Type B pancreatic cell (in vitro differentiated cells): ENCODE data around the gene GPR137. TPM values are rescaled to one million over a fixed set of nuclear protein-coding genes. Genes with fewer than 3 reads are reported as not detected.

Source experiments
- DNase-seq: peaks from one replicate; pipeline ENCODE4 v3.0.0; 2021; ENCODE audit warnings: mixed read lengths; ENCODE audit not compliant: unreplicated experiment; ENCODE audit errors: extremely low spot score
- H3K27ac Mint-ChIP-seq: 2 replicates; pipeline ENCODE4 v1.8.0; 2021; ENCODE audit warnings: mild to moderate bottlenecking, mixed read lengths
- H3K27me3 Mint-ChIP-seq: 2 replicates; pipeline ENCODE4 v1.8.0; 2021; ENCODE audit warnings: mixed read lengths
- H3K36me3 Mint-ChIP-seq: 2 replicates; pipeline ENCODE4 v1.8.0; 2021; ENCODE audit warnings: mixed read lengths
- H3K4me1 Mint-ChIP-seq: one replicate; pipeline ENCODE4 v1.8.0; 2021; ENCODE audit warnings: mixed read lengths; ENCODE audit not compliant: unreplicated experiment
- H3K4me3 Mint-ChIP-seq: 2 replicates; pipeline ENCODE4 v1.8.0; 2021; ENCODE audit warnings: mild to moderate bottlenecking, mixed read lengths
- H3K9me3 Mint-ChIP-seq: 2 replicates; pipeline ENCODE4 v1.8.0; 2021; ENCODE audit warnings: mixed read lengths
- CTCF ChIP-seq: fragments of 200-600 bp; sonication (generic); conservative IDR thresholded peaks from 2 replicates; pipeline ENCODE4 v1.5.0; 2021; ENCODE audit warnings: antibody characterized with exemption, mild to moderate bottlenecking
- total RNA-seq: library from RNA; stranded (reverse); gene quantifications from 2 replicates; pipeline ENCODE4 v1.2.1, GENCODE V29; 2021; ENCODE audit warnings: low replicate concordance

The GPR137 gene
- total RNA-seq, 1 donor from 2014 or later = 47.9 TPM

- Mint-ChIP-seq H3K36me3 (peaks cover 11% of the 10 kb centered on the region), H3K4me1 (peaks cover 6% of the 10 kb centered on the region), H3K27ac (no peak overlapping the region), H3K4me3 (no peak overlapping the region), H3K27me3 (no peaks in the 10 kb centered on the region), H3K9me3 (no peaks in the 10 kb centered on the region)
- peak; percentile 66 for DNase-seq
- TF ChIP-seq CTCF = no peak
These were observed 8.8 kb upstream of the GPR137 start for GRCh38 chr11:64276653-64277431.

DNA sequence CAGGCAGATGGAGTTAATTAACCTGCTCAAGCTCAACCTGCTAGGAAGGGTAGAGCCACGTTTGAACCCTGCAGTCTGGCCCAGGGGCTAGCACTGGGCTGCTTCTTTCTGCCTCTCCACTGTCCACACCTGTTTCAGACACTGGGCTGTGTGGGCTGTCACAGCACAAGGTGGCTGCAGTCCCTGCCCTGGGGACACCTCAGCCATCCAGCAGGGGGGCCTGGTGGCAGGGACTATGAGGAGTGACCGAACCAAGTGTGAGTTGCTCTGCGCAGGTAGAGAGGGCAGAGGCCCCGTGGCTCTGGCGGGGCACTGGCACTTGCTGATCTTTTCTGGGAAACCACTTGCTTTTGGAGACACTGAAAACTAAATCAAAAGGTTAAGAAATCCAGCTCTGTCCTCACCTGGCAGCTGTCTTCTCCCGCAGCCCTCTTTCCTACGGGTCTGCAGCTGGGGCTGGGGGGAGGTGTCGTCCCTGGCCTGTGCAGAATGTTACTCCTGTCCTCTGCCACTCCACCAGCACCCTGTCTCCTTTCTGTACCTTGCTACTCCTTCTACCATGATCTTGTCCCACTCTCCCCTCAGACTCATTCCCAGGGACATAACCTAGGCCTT, 7.0 kb upstream of the GPR137 start:
- TF ChIP-seq CTCF = no peak
- Mint-ChIP-seq H3K36me3 (peaks cover 11% of the 10 kb centered on the region), H3K9me3 (no peaks in the 10 kb centered on the region), H3K4me3 (no peak overlapping the region), H3K27me3 (no peaks in the 10 kb centered on the region), H3K4me1 (peaks cover 4% of the 10 kb centered on the region), H3K27ac (no peak overlapping the region)
- DNase-seq = no peak

DNA sequence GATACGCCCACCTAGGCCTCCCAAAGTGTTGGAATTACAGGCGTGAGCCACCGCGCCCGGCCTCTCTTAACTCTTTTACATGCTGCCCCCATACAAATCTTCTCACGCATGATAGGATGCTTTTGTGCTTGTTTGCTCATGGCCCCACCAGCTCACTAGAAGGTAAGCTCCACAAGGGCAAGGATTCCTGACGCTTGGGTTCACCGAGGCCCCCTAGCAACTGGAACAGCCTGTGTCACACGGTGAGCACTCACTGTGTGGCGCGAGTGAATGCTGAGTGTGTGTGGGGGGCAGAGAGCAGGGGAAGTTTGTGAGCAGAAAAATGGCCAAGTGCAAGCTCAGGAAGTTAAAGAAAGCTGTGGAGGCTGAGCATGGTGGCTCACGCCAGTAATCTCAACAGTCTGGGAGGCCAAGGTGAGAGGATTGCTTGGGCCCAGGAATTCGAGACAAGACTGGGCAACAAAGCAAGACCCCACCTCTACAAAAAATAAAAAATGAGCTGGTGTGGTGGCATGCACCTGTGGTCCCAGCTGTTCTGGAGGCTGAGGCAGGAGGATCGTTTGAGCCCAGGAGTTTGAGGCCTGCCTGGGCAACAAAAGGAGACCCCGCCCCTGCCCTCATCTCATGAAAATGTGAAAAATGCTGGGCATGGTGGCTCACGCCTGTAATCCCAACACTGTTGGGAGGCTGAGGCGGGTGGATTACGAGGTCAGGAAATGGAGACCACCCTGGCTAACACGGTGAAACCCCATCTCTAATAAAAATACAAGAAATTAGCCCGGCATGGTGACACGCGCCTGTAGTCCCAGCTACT, 3.5 kb upstream of the GPR137 start:
- Mint-ChIP-seq H3K9me3 (no peaks in the 10 kb centered on the region), H3K4me1 (peaks cover 12% of the 10 kb centered on the region), H3K36me3 (peaks cover 11% of the 10 kb centered on the region), H3K27me3 (no peaks in the 10 kb centered on the region), H3K27ac (peak overlapping the region; percentile 36), H3K4me3 (no peak overlapping the region)
- DNase-seq = no peak
- TF ChIP-seq CTCF = no peak

DNA sequence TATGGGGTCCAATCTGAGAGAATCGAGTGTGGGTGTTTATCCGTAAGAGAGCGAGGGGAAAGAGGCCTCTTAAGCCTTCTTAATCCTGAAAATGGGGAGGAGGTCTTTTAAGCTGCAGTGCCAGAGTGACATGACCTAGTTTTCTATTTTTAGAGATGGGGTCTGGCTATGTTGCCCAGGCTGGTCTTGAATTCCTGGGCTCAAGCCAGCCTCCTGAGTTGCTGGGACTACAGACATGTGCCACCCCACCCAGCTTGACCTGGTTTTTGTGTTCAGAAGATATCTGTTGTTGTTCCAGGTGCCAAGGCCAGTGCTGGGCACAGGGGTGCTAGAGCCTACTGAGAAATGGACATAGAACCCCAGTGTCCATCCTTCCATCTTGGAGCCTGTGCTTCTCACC, 2.6 kb upstream of the GPR137 start:
- H3K27ac Mint-ChIP-seq = peak overlapping the region; percentile 88
- H3K4me3 Mint-ChIP-seq = peak overlapping the region; percentile 87
- H3K9me3 Mint-ChIP-seq = no peaks in the 10 kb centered on the region
- H3K27me3 Mint-ChIP-seq = no peaks in the 10 kb centered on the region
- TF ChIP-seq CTCF = no peak
- no peak for DNase-seq
- H3K4me1 Mint-ChIP-seq = peaks cover 13% of the 10 kb centered on the region
- H3K36me3 Mint-ChIP-seq = peaks cover 11% of the 10 kb centered on the region

DNA sequence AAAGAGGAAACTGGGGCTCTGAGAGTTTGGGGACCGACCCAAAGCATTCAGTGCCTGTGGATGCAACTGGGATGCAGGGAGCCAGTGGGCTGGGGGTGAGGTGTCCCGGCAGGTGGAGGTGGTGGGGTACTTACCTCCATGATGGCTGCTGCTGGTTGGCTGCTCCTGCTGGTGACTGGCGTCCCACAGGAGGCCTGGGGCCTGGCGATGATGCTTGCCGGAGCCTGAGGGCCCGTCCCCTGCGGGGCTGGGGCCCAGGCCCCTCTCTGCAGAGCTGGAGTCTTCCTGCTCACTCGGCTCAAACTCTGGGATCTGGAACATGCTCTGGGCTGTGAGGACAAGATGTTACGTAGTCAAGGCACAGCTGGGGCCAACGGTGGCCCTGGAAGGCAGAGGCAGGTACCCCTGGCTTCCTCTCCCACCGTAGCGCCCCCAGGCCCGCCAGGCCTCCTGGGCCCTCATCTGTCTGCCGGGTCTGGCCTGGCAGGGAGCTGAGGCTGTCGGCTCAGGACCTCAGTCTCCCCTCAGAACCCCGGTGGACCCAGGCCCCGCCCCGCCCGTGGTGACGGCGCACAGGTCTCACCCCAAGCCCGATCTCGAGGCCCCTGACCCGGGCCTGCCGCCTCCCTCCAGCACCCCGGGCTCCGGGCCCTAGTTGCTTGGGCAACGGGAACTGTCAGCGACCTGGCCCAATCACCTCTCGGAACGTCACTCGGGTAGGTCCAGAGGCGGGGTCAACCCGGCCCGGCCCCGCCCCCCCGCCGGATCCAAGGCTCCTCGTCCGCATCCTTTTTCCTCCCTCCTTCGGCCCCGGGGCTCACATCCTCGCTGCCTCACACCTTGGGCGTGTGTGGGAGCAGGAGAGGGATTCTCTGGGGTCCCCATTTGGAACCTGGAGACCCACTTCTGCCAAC, 1.3 kb upstream of the GPR137 start, which contains the start of gene BAD:
Gene BAD, minus strand, starts transcription at position 618 of the 914 bp plus-strand sequence. Its CDS starts 297 bp downstream, at position 321.
- peak; percentile 95 for DNase-seq
- peak within 1 kb of the TSS; percentile 87 for H3K4me3 Mint-ChIP-seq

More for the DNA sequence above, 1.3 kb upstream of the GPR137 start, which contains the start of gene BAD:
- Mint-ChIP-seq H3K9me3 (no peaks in the 10 kb centered on the region), H3K4me1 (peaks cover 13% of the 10 kb centered on the region), H3K36me3 (peaks cover 8% of the 10 kb centered on the region), H3K27me3 (peaks cover 4% of the 10 kb centered on the region), H3K27ac (peak within 1 kb of the TSS; percentile 88)
- TF ChIP-seq CTCF = no peak
